Keratinocyte (primary cell): ENCODE measurements around the gene NOD1.

Source experiments
- CTCF ChIP-seq, 3 experiments: IDR thresholded peaks in 1 of 3; conservative IDR thresholded peaks in 1 of 3; optimal IDR thresholded peaks in 1 of 3; 2 replicates in 2 of 3; 3 replicates in 1 of 3; pipeline versions ENCODE3 to v1.5.1; 2011; ENCODE audit warnings: low read length in 3 of 3, mild to moderate bottlenecking in 3 of 3, moderate library complexity in 2 of 3, control low read depth in 1 of 3, inconsistent platforms in 1 of 3; ENCODE audit not compliant: insufficient read depth in 2 of 3; ENCODE audit errors: extremely low read depth in 1 of 3
- EZH2 ChIP-seq: IDR thresholded peaks from one replicate; pipeline ENCODE4 v1.6.1; 2012; ENCODE audit warnings: inconsistent platforms, mild to moderate bottlenecking, low read length, moderate library complexity

DNA sequence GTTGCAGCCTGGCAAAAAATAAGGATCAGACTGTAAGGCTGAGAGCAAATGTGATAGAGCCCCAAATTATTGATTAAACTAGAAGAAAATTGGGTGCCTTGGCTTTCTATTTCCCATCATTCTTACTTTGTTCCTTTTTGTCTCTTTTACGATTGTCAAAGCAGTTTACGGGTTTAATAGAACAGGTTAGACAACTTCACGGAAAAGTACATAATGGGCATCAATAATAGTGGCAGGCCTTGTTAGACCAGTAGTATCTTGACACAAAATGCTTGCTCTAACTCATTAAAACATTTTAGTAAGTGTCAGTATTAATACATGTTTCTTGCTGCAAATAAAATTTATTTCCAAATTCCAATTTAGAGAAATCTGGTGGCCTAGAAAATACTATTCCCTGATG is 40.5 kb upstream of the NOD1 start:
- TF ChIP-seq CTCF (optimal IDR thresholded peaks at IDR 0.05 in 1 of 3, IDR thresholded peaks at IDR 0.05 in 1 of 3, conservative IDR thresholded peaks at IDR 0.05 in 1 of 3; ENCODE audit: extremely low read depth in 1 of 3, insufficient read depth in 2 of 3, low read length in 3 of 3) (no peak), EZH2 (no peak)
